GM18907 (cell line): Measurements from ENCODE around the gene PPP1R14D.

Experiments used
- ATAC-seq: cut with Tn5 transposase; IDR thresholded peaks from one replicate; pipeline ENCODE4 v1.9.1; 2021; ENCODE audit warnings: mild to moderate bottlenecking, moderate library complexity; ENCODE audit not compliant: unreplicated experiment

The PPP1R14D gene

DNA sequence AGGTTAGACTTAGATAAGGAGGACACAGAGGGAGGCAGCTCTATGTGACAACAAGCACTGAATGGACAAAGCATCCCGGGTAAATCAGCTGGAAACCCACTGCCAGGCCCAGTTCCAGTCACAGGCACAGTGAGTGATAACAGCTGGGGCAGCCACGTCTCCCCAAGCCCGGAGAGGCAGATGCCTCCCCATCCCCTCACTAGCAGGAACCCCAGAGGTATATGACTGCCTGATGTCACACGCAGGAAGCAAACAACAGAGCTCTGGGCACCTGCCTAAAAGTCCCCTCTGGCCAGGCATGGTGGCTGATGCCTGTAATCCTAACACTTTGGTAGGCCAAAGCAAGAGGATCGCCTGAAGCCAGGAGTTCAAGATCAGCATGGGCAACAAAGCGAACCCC is 40.5 kb downstream of the PPP1R14D start:
- ATAC-seq: no peak

DNA sequence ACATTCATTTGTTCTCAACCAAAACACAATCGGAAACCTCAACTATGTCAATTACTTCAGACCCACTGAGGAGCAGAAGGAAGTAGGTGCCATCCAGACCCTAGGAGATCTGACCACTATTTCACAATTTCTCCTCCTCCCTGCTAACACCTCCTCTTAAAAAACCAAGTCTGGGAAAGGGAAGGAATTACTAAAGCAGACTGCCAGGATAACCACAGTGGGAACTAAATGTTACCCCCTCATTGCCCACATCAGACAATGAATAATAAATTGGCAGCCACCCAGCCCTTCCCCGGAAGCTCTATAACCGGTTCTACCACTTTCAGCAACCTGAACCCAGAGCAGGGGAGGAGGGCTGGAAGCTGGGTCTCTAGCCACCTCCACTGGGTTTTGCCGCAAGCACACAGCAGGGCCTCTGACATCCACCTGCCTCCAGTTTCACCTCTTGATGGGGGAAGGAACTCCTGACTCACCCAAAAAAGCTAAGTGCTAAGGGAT is 41.1 kb downstream of the PPP1R14D start:
- no peak for ATAC-seq

DNA sequence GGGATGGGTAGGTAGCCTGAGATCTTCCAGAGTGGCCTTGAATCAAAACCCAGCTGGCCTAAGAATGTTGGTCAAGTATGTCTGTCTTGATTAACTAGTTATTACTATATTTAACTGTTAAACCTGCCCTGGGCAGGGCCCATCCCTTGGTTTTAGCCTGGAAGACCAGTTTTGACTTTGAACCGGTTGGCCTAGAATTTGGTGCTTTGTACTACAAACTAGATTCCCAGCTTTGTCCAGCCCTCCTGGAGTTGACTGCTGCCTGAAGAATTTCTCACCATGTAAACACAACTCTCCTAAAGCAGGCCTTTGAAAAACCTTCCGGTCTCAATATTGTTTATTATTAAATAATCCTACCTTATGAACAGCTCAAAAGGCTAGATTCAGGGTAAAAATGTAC is 42.7 kb downstream of the PPP1R14D start:
- ATAC-seq: no peak

DNA sequence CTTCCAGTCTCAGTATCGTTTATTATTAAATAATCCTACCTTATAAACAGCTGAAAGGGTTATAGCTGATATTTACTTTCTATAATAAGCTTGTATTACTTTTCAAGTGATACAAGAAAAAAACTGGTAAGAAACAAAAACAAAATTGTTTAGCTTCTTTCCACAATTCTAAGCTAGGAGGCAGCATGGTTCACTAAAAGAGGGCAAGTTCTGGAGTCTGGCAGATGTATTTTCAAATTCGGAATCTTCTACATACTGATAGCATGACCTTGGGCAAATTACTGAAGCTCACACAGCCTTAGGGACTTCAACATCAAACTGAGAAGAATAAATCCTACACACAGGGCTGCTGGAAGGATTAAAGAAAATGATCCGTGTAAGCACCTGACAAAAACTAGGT is 43.3 kb downstream of the PPP1R14D start:
- ATAC-seq: no peak

DNA sequence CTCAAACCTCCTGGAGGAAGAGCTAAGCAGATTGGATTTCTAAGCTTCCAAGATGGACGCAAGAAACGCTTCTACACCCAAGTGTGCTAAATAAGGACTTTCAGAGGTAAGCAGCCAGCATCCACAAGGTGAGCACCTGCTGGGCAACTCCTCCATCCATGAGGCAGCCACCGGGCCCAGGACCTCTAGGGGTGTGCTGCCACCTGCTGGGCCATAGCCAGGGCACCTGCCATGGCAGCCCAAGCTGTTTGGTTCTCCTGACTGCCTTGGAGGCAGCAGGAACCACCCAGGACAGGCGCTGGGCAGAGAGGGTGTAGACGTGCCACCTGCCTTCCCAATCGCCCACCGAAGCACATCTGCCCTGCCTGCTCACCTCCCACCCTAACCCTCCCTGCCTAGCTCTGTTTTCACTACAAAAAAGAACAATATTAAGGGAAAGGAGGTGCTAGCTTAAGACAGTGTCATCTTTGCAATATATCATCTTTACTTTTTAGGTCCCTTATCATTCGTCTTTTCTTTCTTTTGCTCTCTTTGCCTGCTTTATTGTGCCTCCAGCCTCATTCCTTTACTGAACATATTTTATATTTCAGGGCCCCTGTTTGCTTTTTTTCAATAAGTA is 45.8 kb downstream of the PPP1R14D start:
- peak; percentile 71 for ATAC-seq

DNA sequence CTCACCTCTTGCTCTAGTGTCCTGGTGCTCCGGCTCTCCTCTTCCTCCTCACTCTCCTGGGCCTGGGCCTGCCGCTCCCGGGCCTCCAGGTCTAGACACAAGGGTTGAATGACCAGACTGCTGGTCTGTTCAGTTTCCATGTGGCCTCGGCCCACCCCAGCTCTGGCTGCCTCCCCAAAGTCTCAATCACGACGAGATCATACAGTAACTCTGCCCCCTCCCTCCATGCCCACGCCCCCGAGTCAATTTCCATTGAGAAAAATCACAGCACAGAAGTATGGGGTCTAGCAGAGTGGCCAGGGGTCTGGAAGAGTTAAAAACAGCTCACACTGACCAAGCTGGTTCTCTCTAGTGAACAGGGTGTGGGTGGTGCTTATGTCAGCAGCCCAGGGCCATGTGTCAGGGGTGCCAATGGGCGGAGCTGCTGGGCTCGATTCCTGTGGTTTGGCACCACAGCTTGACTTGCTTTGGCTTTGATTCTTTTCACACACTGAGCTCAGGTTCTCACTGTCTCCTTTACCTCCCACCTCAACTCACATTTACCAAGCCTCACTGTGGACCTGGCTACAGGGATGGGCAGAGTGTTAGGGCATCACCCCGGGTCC is 51.9 kb downstream of the PPP1R14D start:
- no peak for ATAC-seq

DNA sequence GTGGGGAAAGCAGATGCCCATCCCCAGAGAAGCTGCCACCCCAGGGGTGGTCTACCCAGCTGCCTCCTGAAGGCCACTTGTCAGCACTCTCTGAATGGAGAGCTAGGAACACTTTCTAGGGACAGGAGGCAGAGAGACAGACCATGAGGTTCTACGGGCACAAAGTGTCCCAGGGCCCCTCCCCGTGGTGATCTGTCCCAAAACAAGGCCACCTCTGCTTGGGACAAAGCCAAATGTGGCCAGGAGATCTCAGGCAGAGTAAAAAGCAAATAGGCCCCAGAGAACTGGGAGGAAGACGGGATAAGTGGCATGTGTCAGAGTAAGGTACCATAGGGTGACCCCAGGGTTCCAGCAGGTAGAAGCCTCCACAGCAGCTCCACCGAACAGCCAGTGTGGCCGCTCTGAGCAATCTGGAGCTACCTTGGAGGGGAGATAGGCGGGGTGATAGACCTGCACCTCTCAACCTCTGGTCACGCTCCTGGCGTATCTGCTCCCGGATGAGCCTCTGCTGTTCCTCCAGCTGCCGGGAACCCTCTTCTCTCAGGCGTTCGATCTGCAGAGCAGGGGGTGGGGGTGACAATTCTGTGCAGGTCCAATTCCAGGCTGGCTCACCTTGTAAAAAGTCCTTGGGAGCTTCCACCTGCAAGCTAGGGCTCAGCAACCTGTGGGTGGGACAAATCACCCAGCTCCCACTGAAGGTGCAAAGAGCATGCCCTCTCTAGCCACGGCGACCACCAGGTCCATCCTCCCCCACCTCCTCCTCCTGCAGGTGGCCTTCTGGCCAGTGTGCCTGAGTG is 52.6 kb downstream of the PPP1R14D start:
- no peak for ATAC-seq

DNA sequence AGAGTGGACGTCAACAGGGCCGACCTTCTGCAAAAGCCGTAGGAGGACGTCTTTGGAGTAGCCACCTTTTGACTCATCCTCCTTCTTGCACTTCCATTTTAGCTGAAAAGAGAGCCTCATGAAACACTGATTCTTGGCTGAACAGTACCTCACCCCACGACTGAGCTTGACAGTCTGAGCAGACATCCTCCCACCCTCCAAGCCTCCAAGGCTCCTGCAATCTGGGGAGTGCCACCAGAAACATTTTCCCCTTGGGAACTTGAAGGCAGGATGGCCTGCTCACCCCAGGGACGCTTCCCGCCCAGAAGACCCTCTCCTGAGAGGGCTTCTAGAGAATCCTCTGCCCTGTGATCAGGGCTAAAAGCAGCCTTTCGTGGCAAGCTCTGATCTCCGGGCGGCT is 53.5 kb downstream of the PPP1R14D start:
- ATAC-seq: no peak

DNA sequence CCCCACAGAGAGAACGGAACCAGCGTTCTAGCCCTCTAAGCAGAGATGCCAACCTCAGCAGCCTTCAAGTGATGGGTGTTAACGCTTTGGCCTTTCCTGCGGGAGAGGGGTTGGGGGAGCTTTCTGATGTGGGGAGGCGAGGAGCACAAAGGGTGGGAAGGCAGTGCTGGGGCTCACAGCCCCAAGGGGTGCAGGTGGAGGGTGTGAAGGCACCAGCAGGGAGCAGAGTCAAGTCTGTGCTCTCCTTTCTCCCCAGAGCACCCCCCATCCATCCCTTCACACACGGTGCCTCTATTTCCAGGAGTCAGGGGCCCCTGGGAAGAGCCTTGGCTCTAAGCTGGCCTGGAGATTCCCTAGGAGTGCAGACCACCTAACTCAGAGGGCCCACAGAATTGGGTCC is 54.6 kb downstream of the PPP1R14D start:
- ATAC-seq: no peak

DNA sequence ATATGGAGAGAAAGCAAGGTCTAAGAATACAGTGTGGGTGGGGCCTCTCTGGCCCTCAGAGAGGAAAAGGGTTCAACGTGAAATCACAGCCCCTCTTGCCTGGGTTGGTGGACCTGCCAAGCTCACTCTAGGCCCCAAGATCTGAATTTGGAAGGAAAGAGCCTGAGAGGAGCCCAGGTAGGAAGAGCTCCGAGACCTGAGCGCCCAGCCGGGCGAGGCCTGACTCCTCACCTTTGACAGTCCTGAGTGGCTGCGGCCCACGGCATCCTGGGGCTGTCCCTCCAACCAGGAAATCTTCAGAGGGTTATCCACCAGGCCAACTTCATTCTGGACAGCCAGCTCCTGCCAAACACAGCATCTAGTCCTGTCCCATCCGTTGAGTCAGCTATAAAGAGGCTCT is 55.0 kb downstream of the PPP1R14D start:
- ATAC-seq: no peak

DNA sequence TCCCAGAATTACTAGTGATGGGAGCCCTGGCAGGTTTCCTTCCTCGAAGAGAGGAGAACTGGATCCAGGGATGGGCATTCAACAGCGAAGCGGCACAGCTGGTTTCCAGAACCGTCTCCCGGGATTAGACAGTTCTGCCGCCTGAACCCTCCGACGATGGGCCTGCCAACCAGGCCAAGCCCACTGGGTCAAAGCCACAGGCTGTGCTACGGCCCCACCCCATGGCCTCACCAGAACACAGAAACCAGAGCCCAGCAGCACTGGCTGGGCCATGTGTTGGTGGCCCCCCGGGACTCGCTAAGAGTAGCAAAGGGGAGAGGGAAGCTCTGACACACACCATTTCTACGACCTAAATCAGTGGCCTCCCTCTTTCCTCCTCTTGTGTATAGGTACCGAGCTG is 56.5 kb downstream of the PPP1R14D start:
- no peak for ATAC-seq

DNA sequence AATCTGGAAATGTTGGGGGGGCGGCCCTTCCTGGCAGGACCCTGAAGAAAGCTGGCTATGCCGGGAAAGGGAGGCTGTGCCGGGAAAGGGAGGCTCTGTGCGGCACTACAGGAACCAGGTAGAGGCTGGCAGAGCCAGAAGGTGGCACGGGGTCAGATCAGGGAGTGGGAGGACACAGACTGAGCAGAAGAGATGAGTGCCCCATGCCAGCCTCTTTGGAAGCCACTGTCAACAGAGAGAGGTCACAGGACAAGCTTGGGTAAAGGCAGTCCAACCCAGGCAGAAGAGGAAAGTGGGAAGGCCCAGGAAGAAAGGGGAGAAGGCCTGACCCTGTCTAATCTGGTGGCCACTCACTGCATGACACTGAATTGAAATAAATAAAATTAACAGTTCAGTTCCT is 57.3 kb downstream of the PPP1R14D start:
- ATAC-seq: no peak

DNA sequence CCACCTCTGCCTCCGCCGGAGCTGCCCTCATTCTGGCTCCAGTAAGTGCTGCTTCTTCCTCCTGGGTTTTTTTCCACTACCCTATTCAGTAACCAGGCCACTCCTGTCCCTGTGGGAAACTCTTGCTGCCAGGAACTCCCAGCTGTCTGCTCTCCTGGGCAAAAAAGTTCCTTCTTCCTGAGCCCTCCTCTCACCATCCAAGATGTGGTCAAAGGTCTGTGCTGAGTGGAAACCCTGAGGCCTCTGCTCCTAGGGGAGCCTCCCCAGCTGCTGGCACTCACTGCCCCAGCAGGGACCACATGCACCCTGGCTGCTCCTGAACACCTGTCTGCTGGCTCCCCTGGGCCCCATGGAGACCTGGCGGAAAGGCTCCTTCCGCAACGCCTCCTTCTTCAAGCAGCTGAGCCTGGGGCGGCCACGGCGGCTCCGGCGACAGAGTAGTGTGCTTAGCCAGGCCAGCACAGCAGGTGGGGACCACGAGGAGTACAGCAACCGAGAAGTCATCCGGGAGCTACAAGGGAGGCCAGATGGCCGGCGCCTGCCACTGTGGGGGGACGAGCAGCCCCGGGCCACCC is 58.3 kb downstream of the PPP1R14D start:
- no peak for ATAC-seq

DNA sequence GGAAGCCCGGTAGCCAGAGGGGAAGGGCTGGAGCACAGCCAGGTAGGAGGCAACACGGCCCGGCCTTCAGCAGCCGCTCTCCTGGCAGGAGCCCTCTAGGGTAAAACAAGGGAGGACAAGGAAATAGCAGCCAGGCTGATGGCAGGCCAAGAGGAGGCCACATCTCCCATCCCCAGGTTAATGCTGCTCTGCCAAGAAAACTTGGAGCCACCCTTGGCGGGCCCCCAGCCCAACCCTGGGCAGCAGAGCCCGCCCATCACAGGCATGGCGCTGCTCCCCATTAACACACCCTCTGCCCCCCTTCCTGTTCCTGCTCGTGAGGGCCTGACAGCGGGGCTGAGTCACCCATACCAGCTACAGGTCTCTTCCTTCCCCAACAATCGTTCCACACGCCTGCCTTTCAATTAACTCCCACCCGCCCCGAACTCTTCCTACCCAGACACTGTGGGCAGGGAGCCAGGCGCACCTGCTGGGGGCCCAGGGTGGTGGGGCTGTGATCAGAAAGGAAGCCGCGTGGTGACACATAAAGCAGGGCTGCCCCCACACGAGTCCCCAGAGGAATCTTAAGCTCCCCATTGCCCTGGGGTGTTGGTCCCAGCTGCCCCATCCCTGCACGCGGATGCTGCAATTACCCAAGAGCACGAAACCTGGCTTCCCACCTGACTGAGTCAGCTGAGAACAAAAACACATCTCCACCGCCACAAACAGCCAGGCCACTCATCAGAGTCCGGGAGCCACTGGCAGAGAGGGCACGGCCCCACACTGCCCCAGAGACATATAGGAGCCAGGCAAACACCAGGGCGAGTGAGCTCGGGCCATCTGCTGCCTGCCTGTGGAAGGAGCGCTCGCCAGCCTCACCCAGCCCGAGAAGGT is 59.0 kb downstream of the PPP1R14D start, which contains the start of gene C15orf62:
C15orf62 (plus strand) TSS at position 707 of the 873 bp plus-strand sequence. CDS start 516 bp downstream, outside the sequence.
- peak; percentile 56 for ATAC-seq

DNA sequence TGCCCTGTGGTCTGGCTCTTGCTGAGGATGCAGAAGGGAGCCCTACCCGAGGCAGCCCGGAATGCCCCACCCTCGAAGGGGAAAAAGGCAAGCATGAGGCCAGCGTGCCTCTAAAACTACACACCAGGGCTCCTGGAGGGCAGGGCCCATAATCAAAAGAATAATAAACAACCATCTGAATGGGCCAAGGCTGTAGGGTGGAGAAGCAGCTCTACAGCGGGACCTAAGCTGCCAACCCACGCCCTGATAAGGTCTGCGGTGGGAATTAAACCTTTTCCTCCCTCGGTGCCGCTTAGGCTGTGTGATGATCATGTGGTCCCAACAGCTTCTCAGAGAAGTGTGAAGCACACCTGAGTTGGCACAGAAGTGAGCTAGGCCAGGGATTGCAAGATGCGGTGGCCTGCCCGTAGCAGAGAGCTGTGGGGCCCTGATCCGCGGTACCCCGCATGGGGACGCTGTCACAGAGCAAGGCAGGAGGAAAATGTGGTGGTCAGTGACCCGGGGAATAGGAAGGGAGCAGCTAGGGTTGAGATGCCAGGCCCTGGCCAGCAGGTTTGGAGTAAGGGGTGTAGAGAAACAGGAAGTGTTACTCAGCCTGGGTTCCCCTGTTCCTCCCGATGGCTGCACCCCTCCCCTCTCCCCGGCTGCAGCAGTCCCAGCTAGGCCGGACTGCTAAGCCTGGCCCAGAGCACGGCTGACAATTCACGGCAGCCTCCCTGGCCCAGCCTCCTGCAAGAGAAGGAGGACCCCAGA is 59.8 kb downstream of the PPP1R14D start:
- no peak for ATAC-seq

DNA sequence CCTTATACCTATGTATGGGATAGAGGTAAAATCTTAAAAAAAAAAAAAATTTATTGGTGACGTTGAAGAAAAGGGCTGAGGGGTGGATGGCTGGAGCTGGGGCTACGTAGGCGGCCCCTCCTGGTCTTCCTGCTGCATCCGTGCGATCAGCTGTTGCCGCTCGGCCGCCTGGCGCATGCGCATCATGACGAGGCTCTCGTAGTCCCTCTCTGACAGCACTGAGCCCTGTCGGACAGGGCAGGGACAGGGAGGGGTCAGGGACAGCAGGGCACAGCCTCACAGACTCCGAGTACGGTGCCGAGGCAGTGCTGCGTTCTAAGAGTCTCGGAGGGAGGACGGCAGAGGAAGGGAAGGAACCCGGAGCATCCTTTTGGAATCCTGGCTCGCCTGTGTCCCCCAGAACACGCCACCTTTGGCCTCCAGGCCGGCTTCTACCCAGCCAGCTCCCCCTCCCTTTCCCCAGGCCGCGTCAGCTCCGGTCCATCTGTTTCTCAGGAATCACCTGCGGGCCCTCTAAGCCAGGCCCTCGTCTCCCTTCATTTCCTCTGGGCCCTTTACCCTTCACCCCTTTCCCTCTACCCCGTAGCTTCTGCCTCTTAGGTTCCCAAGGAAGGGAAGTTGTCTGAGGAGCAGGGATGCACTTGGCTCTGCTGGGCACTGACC is 60.5 kb downstream of the PPP1R14D start:
- no peak for ATAC-seq

DNA sequence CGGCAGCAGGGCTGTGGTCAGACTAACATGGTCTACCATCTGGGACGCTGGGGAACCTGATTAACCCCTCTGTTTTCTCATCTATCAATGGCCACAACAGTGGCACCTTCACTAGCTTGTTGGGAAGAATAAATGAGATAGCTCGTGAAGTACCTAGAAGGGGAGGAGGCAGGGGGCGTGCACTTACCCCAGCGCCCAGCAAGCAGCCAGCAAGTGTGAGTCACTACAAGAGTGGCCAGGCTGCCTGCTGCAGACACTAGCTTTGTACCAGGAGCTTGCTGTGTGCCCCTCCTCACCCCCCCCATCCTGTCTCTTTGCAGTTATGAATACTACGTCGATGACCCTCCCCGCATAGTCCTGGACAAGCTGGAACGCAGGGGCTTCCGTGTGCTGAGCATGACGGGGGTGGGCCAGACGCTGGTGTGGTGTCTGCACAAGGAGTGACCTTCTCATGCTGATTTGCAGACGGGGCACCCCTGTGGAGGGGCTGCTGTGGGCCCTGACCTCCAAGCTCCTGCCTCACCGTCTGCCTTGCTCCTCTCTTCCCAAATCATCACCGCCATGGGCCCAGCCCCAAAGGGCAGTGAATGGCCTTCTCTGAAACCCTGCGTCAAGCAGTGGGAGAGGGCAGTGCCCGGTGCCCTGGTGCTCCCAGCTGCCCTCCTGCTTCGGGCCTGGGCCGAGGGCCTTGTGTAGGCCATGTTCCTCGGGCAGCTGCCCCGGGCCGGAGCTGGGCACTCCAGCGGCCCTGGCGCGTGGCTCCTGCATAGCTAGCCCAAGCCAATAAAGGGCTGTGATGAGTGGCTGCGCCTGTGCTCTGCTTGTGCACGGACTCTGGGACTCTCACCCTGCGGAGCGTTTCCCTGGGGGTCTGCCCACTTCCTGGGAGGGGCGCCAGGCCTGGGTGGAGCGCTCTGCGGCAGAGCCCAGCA is 61.3 kb downstream of the PPP1R14D start:
- no peak for ATAC-seq

DNA sequence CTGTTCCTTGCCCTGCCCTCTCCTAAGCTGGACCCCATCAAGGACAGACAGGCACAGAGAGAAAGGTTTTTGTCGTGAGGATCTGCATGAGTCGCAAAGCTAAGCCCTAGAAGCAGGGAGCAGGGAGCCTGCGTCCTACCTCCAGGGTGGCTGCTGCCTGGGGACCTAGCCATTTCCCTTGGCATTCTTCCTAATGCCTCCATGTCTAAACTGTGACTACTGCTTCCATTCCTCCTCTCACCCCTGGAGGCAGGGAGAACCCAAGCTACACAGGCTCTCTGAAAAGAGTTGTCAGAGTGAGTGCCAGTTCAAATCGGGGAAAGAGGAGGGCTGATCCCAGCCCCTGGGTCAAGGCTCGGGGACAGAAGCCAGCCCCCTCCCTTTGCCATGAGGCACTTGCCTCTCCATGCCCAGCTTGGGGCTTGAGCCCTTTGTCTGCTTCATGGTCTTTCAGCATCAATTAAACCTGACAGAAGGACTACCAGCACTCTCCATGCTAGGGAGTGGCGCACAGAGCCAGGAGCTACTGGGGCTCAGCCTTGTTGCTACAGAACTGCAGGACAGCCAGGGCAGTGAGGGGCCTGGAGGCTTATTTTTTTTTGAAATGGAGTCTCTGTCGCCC is 62.2 kb downstream of the PPP1R14D start:
- no peak for ATAC-seq
